IMR-90 (cell line): ENCODE measurements around the gene ZBTB26.

ENCODE experiments used
- FOS ChIP-seq: fragments of 150-350 bp; IDR thresholded peaks from 2 replicates; pipeline ENCODE4 v1.6.1; 2016; ENCODE audit warnings: low read depth, low read length
- MXI1 ChIP-seq: IDR thresholded peaks from 2 replicates; pipeline ENCODE4 v1.6.1; 2012; ENCODE audit warnings: low read depth, mild to moderate bottlenecking, low read length, moderate library complexity, borderline replicate concordance
- POLR2A ChIP-seq: IDR thresholded peaks from 2 replicates; pipeline ENCODE4 v1.6.1; 2012; ENCODE audit warnings: mild to moderate bottlenecking, low read depth, low read length
- RAD21 ChIP-seq: IDR thresholded peaks from 2 replicates; pipeline ENCODE4 v1.6.1; 2012; ENCODE audit warnings: low read length, improper control_type of control experiment
- RCOR1 ChIP-seq: IDR thresholded peaks from 2 replicates; pipeline ENCODE4 v1.6.1; 2012; ENCODE audit warnings: mild to moderate bottlenecking, low read length, improper control_type of control experiment; ENCODE audit not compliant: insufficient replicate concordance
- SMC3 ChIP-seq: fragments of 150-350 bp; IDR thresholded peaks from 2 replicates; pipeline ENCODE4 v1.6.1; 2016; ENCODE audit warnings: low read depth, mild to moderate bottlenecking, antibody characterized with exemption, low read length, moderate library complexity
- TF ChIP-seq, protein P1 (sequence below): fragments of 150-350 bp; IDR thresholded peaks from 2 replicates; pipeline ENCODE4 v1.6.1; 2016; ENCODE audit warnings: low read depth, mild to moderate bottlenecking, low read length, moderate library complexity, borderline replicate concordance
- TF ChIP-seq, protein P2 (sequence below): conservative IDR thresholded peaks from 2 replicates; pipeline ENCODE4 v1.5.1; 2012; ENCODE audit warnings: mild to moderate bottlenecking, low read depth, low read length, improper control_type of control experiment
- TF ChIP-seq, protein P3 (sequence below): fragments of 150-350 bp; IDR thresholded peaks from 2 replicates; pipeline ENCODE4 v1.6.1; 2017; ENCODE audit warnings: mild to moderate bottlenecking, antibody characterized with exemption, low read length, low read depth

DNA sequence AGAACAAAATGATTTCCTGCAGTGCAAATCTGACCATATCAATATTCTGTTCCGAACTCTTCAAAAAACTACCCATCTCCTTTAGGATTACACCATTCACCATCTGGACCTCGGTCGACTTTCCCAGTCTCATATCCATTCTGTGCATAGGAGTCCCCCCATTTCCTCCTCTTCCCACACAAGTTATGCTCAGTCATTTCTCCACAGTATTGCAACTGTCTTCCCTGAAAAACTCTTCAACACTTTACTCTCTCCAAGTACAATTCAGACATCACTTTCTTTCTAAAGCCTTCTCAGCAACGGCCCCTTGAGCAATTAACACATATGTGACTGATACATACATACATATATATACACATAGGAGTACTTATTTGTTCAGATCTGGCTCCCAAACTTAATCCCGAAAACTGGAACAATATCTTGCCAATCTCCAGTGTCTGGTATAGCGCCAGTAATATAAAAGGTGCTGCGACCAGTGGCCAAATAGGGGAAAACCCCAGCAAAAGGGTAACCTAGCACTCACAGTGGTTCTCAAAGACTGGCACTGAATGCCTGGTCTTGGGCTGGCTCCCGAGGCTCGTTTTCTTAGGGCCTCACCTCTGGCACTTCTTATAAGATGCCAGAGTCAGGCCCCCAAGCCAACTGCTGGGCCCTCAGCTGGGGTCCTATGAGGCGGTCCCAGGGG is 629 bp downstream of the ZBTB26 start:
- no peak for TF ChIP-seq POLR2A
- TF ChIP-seq, protein P1, sequence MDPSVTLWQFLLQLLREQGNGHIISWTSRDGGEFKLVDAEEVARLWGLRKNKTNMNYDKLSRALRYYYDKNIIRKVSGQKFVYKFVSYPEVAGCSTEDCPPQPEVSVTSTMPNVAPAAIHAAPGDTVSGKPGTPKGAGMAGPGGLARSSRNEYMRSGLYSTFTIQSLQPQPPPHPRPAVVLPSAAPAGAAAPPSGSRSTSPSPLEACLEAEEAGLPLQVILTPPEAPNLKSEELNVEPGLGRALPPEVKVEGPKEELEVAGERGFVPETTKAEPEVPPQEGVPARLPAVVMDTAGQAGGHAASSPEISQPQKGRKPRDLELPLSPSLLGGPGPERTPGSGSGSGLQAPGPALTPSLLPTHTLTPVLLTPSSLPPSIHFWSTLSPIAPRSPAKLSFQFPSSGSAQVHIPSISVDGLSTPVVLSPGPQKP = no peak
- TF ChIP-seq, protein P2, sequence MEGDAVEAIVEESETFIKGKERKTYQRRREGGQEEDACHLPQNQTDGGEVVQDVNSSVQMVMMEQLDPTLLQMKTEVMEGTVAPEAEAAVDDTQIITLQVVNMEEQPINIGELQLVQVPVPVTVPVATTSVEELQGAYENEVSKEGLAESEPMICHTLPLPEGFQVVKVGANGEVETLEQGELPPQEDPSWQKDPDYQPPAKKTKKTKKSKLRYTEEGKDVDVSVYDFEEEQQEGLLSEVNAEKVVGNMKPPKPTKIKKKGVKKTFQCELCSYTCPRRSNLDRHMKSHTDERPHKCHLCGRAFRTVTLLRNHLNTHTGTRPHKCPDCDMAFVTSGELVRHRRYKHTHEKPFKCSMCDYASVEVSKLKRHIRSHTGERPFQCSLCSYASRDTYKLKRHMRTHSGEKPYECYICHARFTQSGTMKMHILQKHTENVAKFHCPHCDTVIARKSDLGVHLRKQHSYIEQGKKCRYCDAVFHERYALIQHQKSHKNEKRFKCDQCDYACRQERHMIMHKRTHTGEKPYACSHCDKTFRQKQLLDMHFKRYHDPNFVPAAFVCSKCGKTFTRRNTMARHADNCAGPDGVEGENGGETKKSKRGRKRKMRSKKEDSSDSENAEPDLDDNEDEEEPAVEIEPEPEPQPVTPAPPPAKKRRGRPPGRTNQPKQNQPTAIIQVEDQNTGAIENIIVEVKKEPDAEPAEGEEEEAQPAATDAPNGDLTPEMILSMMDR = no peak
- TF ChIP-seq, protein P3, sequence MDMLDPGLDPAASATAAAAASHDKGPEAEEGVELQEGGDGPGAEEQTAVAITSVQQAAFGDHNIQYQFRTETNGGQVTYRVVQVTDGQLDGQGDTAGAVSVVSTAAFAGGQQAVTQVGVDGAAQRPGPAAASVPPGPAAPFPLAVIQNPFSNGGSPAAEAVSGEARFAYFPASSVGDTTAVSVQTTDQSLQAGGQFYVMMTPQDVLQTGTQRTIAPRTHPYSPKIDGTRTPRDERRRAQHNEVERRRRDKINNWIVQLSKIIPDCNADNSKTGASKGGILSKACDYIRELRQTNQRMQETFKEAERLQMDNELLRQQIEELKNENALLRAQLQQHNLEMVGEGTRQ = no peak
- TF ChIP-seq SMC3 = no peak
- no peak for TF ChIP-seq MXI1
- no peak for TF ChIP-seq RAD21
- no peak for TF ChIP-seq RCOR1
- TF ChIP-seq FOS = no peak
